H1 (cell line): Measurements from ENCODE around the gene PRKAG1. TPM values are rescaled to one million over a fixed set of nuclear protein-coding genes. Genes with fewer than 3 reads are reported as not detected.
A peak's percentile ranks its signal among the peaks of the same experiment; 100 is the strongest.
"Not testable (repeated sequence)": the region's sequence is repeated elsewhere in the genome, so short reads cannot be mapped to it uniquely, and the experiment has no call there.

Experiments
- CTCF ChIA-PET: fragments of 300-600 bp; sonication (Branson Sonifier 250); formaldehyde crosslinking; loops from one replicate; lab custom pipeline; 2021; ENCODE audit not compliant: partially characterized antibody; lab: Charles Lee
- POLR2A ChIA-PET: fragments of 300-600 bp; sonication (Branson Sonifier 250); formaldehyde crosslinking; loops from one replicate; lab custom pipeline; 2021; ENCODE audit warnings: inconsistent platforms; ENCODE audit not compliant: partially characterized antibody; lab: Charles Lee
- DNase-seq, 2 experiments: peaks; one replicate each; pipeline versions ENCODE4 v3.0.0 to v3.0.0-alpha.2; 2010 to 2022; ENCODE audit warnings: low spot score in 2 of 2, low read depth in 1 of 2, mixed read lengths in 1 of 2
- FAIRE-seq: peaks from 2 replicates; lab custom pipeline; 2011; peaks lifted over from hg19 to GRCh38; lab: Jason Lieb, UNC
- H2AFZ ChIP-seq: 2 replicates; pipeline ENCODE4 v1.8.1; 2012; ENCODE audit warnings: low read length, inconsistent platforms
- H2AK5ac ChIP-seq: 2 replicates; pipeline ENCODE4 v1.6.1; 2013; ENCODE audit warnings: low read depth, low read length
- H2BK120ac ChIP-seq: replicated peaks from 2 replicates; pipeline ENCODE3; 2013; ENCODE audit warnings: low read depth, low read length, inconsistent platforms
- H2BK12ac ChIP-seq: 2 replicates; pipeline ENCODE4 v1.6.1; 2013; ENCODE audit warnings: low read depth, low read length
- H2BK15ac ChIP-seq: 2 replicates; pipeline ENCODE4 v1.6.1; 2013; ENCODE audit warnings: low read length
- H2BK20ac ChIP-seq: 2 replicates; pipeline ENCODE4 v1.6.1; 2013; ENCODE audit warnings: low read length
- H2BK5ac ChIP-seq: 2 replicates; pipeline ENCODE4 v1.6.1; 2013; ENCODE audit warnings: low read depth, low read length
- H3K14ac ChIP-seq: 2 replicates; pipeline ENCODE4 v1.6.1; 2013; ENCODE audit warnings: inconsistent platforms; ENCODE audit not compliant: insufficient read length
- H3K18ac ChIP-seq: 2 replicates; pipeline ENCODE4 v1.6.1; 2013; ENCODE audit warnings: low read length; ENCODE audit errors: extremely low read depth
- H3K23ac ChIP-seq: 2 replicates; pipeline ENCODE4 v1.6.1; 2013; ENCODE audit warnings: inconsistent platforms; ENCODE audit not compliant: insufficient read length
- H3K23me2 ChIP-seq: 2 replicates; pipeline ENCODE4 v1.6.1; 2013; ENCODE audit warnings: low read depth, low read length
- H3K27ac ChIP-seq: 2 replicates; pipeline ENCODE4 v1.6.1; 2011; ENCODE audit warnings: low read depth, low read length, inconsistent platforms
- H3K27me3 ChIP-seq, 4 experiments: replicated peaks in 1 of 4; 1 replicate in 1 of 4; 2 replicates in 3 of 4; pipeline versions ENCODE4 v1.6.1 to v1.8.1; 2011 to 2013; ENCODE audit warnings: low read length in 3 of 4, mild to moderate bottlenecking in 3 of 4, inconsistent platforms in 2 of 4, mixed read lengths in 2 of 4, moderate library complexity in 1 of 4; ENCODE audit not compliant: control insufficient read depth in 3 of 4, insufficient read depth in 3 of 4; ENCODE audit errors: extremely low read depth in 1 of 4
- H3K36me3 ChIP-seq, 4 experiments: 2 replicates each; pipeline versions ENCODE4 v1.6.1 to v1.8.1; 2011 to 2013; ENCODE audit warnings: mild to moderate bottlenecking in 4 of 4, low read length in 3 of 4, moderate library complexity in 2 of 4, control low read depth in 1 of 4, inconsistent platforms in 1 of 4; ENCODE audit not compliant: insufficient read depth in 4 of 4, control insufficient read depth in 2 of 4
- H3K4ac ChIP-seq: replicated peaks from 2 replicates; pipeline ENCODE3; 2013; ENCODE audit warnings: low read length, low read depth, mixed read lengths, inconsistent platforms; ENCODE audit not compliant: insufficient read length
- H3K4me1 ChIP-seq, 4 experiments: replicated peaks in 1 of 4; 1 replicate in 1 of 4; 2 replicates in 3 of 4; pipeline versions ENCODE4 v1.6.1 to v1.8.1; 2011 to 2013; ENCODE audit warnings: low read length in 3 of 4, inconsistent platforms in 2 of 4, mixed read lengths in 1 of 4; ENCODE audit not compliant: insufficient read depth in 4 of 4, control insufficient read depth in 3 of 4
- H3K4me2 ChIP-seq, 2 experiments: 2 replicates each; pipeline versions ENCODE4 v1.6.1 to v1.8.1; 2011 to 2013; ENCODE audit warnings: low read depth in 2 of 2, low read length in 2 of 2, control low read depth in 1 of 2, inconsistent platforms in 1 of 2, mild to moderate bottlenecking in 1 of 2; ENCODE audit not compliant: insufficient read depth in 1 of 2
- H3K4me3 ChIP-seq, 4 experiments: fragments of 200-600, 300-600 bp in 1 of 4; sonication (generic), shearing (Covaris generic), sonication (Bioruptor Twin) in 1 of 4; 2 replicates each; pipeline versions ENCODE4 v1.5.1 to v1.8.1; 2011 to 2016; ENCODE audit warnings: low read length in 4 of 4, low read depth in 3 of 4, control low read depth in 2 of 4, inconsistent platforms in 2 of 4, mild to moderate bottlenecking in 2 of 4, mixed read lengths in 1 of 4, moderate library complexity in 1 of 4; ENCODE audit not compliant: insufficient read depth in 2 of 4; ENCODE audit errors: extremely low read depth in 1 of 4
- H3K56ac ChIP-seq: replicated peaks from 2 replicates; pipeline ENCODE3; 2013; ENCODE audit warnings: low read depth, mild to moderate bottlenecking, mixed read lengths, low read length, inconsistent platforms; ENCODE audit not compliant: insufficient read length
- H3K79me1 ChIP-seq: 2 replicates; pipeline ENCODE4 v1.6.1; 2013; ENCODE audit warnings: low read depth, low read length, control low read depth
- H3K79me2 ChIP-seq, 2 experiments: 2 replicates each; pipeline versions ENCODE4 v1.6.1 to v1.8.1; 2012 to 2013; ENCODE audit warnings: low read length in 2 of 2, mild to moderate bottlenecking in 2 of 2, inconsistent platforms in 1 of 2; ENCODE audit not compliant: insufficient read depth in 2 of 2, control insufficient read depth in 1 of 2
- H3K9ac ChIP-seq, 4 experiments: replicated peaks in 1 of 4; 1 replicate in 1 of 4; 2 replicates in 3 of 4; pipeline versions ENCODE4 v1.6.1 to v1.8.1; 2011 to 2013; ENCODE audit warnings: low read depth in 3 of 4, low read length in 3 of 4, control low read depth in 2 of 4, mild to moderate bottlenecking in 2 of 4, moderate library complexity in 2 of 4, inconsistent platforms in 1 of 4; ENCODE audit errors: extremely low read depth in 1 of 4
- H3K9me3 ChIP-seq, 2 experiments: 2 replicates each; pipeline versions ENCODE4 v1.6.1 to v1.8.1; 2012 to 2013; ENCODE audit warnings: mild to moderate bottlenecking in 2 of 2, moderate library complexity in 2 of 2, control low read depth in 1 of 2, inconsistent platforms in 1 of 2, low read depth in 1 of 2, low read length in 1 of 2, mixed read lengths in 1 of 2; ENCODE audit not compliant: insufficient read depth in 2 of 2
- H4K20me1 ChIP-seq, 2 experiments: replicated peaks in 1 of 2; 2 replicates each; pipeline versions ENCODE3 to v1.8.1; 2011 to 2013; ENCODE audit warnings: inconsistent platforms in 2 of 2, low read length in 2 of 2, mild to moderate bottlenecking in 1 of 2; ENCODE audit not compliant: insufficient read depth in 2 of 2, control insufficient read depth in 1 of 2
- H4K5ac ChIP-seq: 2 replicates; pipeline ENCODE4 v1.6.1; 2013; ENCODE audit warnings: low read length, low read depth, mixed read lengths, inconsistent platforms; ENCODE audit not compliant: insufficient read length
- H4K8ac ChIP-seq: 2 replicates; pipeline ENCODE4 v1.8.0; 2013; ENCODE audit warnings: mild to moderate bottlenecking, moderate library complexity, low read length, inconsistent platforms; ENCODE audit not compliant: insufficient read depth; ENCODE audit errors: extremely low read depth
- H4K91ac ChIP-seq: replicated peaks from 2 replicates; pipeline ENCODE3; 2013; ENCODE audit warnings: low read length, mixed read lengths, inconsistent platforms; ENCODE audit not compliant: insufficient read length
- CTCF ChIP-seq, 3 experiments: IDR thresholded peaks; 1 replicate in 2 of 3; 2 replicates in 1 of 3; pipeline versions ENCODE4 v1.5.1 to v1.6.1; 2011; ENCODE audit warnings: low read length in 3 of 3, mild to moderate bottlenecking in 3 of 3, inconsistent platforms in 2 of 3, low read depth in 1 of 3, moderate library complexity in 1 of 3; ENCODE audit not compliant: insufficient read depth in 1 of 3; ENCODE audit errors: control extremely low read depth in 1 of 3
- PHF8 ChIP-seq: fragments of 200-600 bp; sonication (generic); conservative IDR thresholded peaks from 2 replicates; pipeline ENCODE4 v1.7.1; 2012; ENCODE audit warnings: low read depth, mild to moderate bottlenecking, inconsistent platforms, low read length, moderate library complexity
- WGBS, 2 experiments: shearing (Covaris generic) in 1 of 2; methylation state at CpG; one replicate each; pipeline versions ENCODE4 v1.1.6 to v1.1.7; 2013 to 2015; ENCODE audit warnings: low lambda C conversion rate in 2 of 2, mixed read lengths in 2 of 2, inconsistent platforms in 1 of 2, low coverage in 1 of 2, missing lambda C conversion rate in 1 of 2; ENCODE audit not compliant: insufficient replicate concordance in 2 of 2, insufficient coverage in 1 of 2, insufficient read length in 1 of 2; ENCODE audit errors: extremely low coverage in 1 of 2, missing lambda C conversion rate in 1 of 2; 5-methylcytosine and 5-hydroxymethylcytosine counted together
- polyA plus RNA-seq, 7 experiments: library from polyadenylated mRNA; depleted of rRNA in 3 of 7; stranded (reverse) in 5 of 7; unstranded in 2 of 7; fragments of >200 nt in 5 of 7; fragments of 200-250 nt in 2 of 7; gene quantifications; 1 replicate in 5 of 7; 2 replicates in 1 of 7; 4 replicates in 1 of 7; pipeline versions ENCODE4 v1.2.1 to v1.2.3, GENCODE V29; 2011 to 2013; ENCODE audit warnings: missing spikeins in 2 of 7, mixed read lengths in 2 of 7
- total RNA-seq: library from RNA; stranded (reverse); fragmentation: NEBNext Ultra II Directional; extraction: Animal tissue kit (Norgen Biotek cat#: 25700); gene quantifications from 2 replicates; pipeline ENCODE4 v1.2.1, GENCODE V29; 2021
- TF ChIP-seq, protein P1 (sequence below): IDR thresholded peaks from 2 replicates; pipeline ENCODE4 v1.6.1; 2012; ENCODE audit warnings: inconsistent platforms

PRKAG1 gene
- total and polyA plus RNA-seq, 2 of the 8 experiments (the other 6 are each of a cell fraction or from before 2014, with no cell fraction given), result 38.6 to 57.5 TPM

- TF ChIP-seq CTCF (IDR thresholded peaks at IDR 0.05; ENCODE audit: control extremely low read depth in 1 of 3, insufficient read depth in 1 of 3, low read depth in 1 of 3, low read length in 3 of 3) (no peak), PHF8 (no peak)
- TF ChIP-seq, protein P1, sequence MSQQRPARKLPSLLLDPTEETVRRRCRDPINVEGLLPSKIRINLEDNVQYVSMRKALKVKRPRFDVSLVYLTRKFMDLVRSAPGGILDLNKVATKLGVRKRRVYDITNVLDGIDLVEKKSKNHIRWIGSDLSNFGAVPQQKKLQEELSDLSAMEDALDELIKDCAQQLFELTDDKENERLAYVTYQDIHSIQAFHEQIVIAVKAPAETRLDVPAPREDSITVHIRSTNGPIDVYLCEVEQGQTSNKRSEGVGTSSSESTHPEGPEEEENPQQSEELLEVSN, result no peak
- TF ChIP-seq, all 59 proteins: peak for 0
Observed at GRCh38 chr12:49064767-49065152, 46.2 kb upstream of the PRKAG1 start (continued).

DNA sequence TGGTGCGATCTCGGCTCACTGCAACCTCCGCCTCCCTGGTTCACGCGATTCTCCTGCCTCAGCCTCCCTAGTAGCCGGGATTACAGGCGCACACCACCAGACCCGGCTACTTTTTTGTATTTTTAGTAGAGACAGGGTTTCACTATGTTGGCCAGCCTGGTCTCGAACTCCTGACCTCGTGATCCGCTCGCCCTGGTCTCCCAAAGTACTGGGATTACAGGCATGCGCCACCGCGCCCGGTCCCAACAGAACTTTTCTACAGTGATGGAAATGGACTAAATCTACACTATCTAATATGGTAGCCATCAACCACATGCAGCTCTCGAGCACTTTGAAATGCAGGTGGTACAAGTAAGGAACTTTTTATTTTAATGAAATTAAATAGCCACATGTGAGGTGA, 43.3 kb upstream of the PRKAG1 start:
- peaks cover 28 to 33% of the 10 kb centered on the region in 2 experiments for H3K79me2 ChIP-seq
- not testable (repeated sequence) for H3K4ac ChIP-seq, H3K18ac ChIP-seq, H2BK15ac ChIP-seq, H3K56ac ChIP-seq, H3K9ac ChIP-seq, H2AK5ac ChIP-seq, H2BK5ac ChIP-seq, H4K5ac ChIP-seq, H3K27ac ChIP-seq, H3K4me3 ChIP-seq, H2AFZ ChIP-seq, H3K23ac ChIP-seq, DNase-seq, H3K36me3 ChIP-seq, H2BK12ac ChIP-seq, H4K8ac ChIP-seq, H3K14ac ChIP-seq, H4K91ac ChIP-seq, H3K27me3 ChIP-seq, H2BK120ac ChIP-seq, H2BK20ac ChIP-seq, H3K9me3 ChIP-seq, FAIRE-seq
- H3K23me2 ChIP-seq, result peaks cover 15% of the 10 kb centered on the region
- 94% methylated on average over 16 of the region's 17 CpGs; no CpG with 5 or more reads in 1 of the 2 experiments for WGBS, 2 experiments
- peaks cover 9 to 23% (median 12%) of the 10 kb centered on the region in 4 experiments for H3K4me1 ChIP-seq
- peak overlapping the region in 1 of 2 experiments; percentile 81; a peak in 1 of 4 replicates for H3K4me2 ChIP-seq
- ChIA-PET POLR2A (interaction anchor here (0.6 to 4.6 kb wide), 4 partner anchors 24 to 196 kb away, joined by 3 to 32 read pairs (median 4); partner anchors contain the start of genes RND1 and TUBA1B), CTCF (interaction anchor here (0.6 to 10.0 kb wide), 6 partner anchors 22 to 173 kb away, joined by 3 to 129 read pairs (median 58); partner anchors contain the start of genes DHH and TUBA1B)
- H4K20me1 ChIP-seq, result peaks cover 20 to 23% of the 10 kb centered on the region in 2 experiments
- H3K79me1 ChIP-seq, result peaks cover 20% of the 10 kb centered on the region
